ENCODE data around the gene ZNF622. TPM values are rescaled to one million over a fixed set of nuclear protein-coding genes. Genes with fewer than 3 reads are reported as not detected.

Gene ZNF622
- total RNA-seq (10 to 100 TPM; 17.4 to 23.9 (median 19.0) TPM), polyA plus RNA-seq (10 to 100 TPM; 11.2 to 19.2 (median 17.6) TPM)
- long read RNA-seq, donor 1, transcript ZNF622-201 (6 exons, 1,699 nt), result major isoform, 9 of 9 reads
- long read RNA-seq, donor 1, partial matches to known transcripts, result 0 of 9 reads
- long read RNA-seq, donor 1, other reads (novel, unspliced or antisense), result 0 of 9 reads
- long read RNA-seq, donor 2, transcript ZNF622-201 (6 exons, 1,699 nt), result major isoform, 9 of 9 reads
- long read RNA-seq, donor 2, partial matches to known transcripts, result 0 of 9 reads
- long read RNA-seq, donor 2, other reads (novel, unspliced or antisense), result 0 of 9 reads

DNA sequence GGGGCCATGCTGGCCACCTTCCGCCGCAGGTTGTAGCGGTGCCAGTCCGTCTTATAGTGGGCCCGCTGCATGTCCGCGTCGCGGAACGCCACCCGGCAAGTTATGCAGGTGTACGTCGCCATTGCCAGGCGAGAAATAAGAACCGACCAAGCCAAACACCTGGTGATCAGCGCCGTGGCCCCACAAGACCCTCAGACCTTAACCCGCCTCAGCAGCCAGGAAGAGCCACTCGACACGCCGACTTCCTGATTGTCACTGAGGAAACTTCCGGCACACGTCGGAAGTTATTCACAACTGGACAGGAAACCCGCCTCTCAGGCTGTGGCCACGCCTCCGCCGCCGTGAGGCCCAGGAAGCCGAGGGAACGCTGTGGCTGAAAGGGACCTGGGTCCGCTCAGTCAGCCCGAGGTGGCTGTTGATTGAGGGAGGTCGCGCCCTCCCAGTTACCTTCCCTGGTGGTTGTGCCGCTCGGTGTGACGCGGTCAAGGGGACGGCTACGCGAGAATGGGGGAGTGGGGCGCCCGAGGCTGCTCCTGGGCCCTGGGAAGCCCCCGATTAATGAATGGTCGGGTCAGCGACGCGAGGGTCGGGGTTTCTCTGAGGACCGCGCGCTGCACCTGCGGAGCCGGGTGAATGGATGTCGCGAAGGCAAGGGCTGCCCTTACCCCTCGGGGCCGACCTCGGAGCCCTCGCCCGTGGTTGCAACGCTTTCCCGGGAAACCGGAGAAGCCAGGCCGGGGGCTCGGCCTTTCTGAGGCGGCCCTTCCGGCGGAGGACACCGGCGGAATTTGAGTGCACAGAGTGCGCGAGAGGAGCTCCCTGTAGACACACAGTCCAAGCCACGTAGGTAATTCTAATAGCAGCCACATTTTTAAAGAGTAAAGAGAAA lies at the start of gene ZNF622:
Gene ZNF622, minus strand, starts transcription at position 257 of the 889 bp plus-strand sequence. Its CDS starts 135 bp downstream, at position 122.
- Histone ChIP-seq H3K4me1 (peaks cover 42 to 69% (median 61%) of the 10 kb centered on the region in 6 donors), H3K4me3 (peak within 1 kb of the TSS; percentile 81 to 96 (median 86)), H3K36me3 (peaks cover 0 to 29% (median 27%) of the 10 kb centered on the region in 6 donors), H3K27ac (peak within 1 kb of the TSS; percentile 64 to 91 (median 82)), H3K9me3 (no peaks in the 10 kb centered on the region), H3K27me3 (replicated peaks in 1 of 7) (no peaks in the 10 kb centered on the region)
- WGBS, 5 donors, result 0 to 1% (median 0%) methylated on average over 35 to 75 of the region's 75 CpGs
- intact Hi-C loops (cut with DNase I; ENCODE audit: low total_unique reads), result no loop called here
- DNase-seq, result peak; percentile 97
- TF ChIP-seq POLR2A (IDR thresholded peaks at IDR 0.05) (peak in 2 of 3 donors; percentile 32 to 35), CTCF (IDR thresholded peaks at IDR 0.05 in 8 of 11, conservative IDR thresholded peaks at IDR 0.05 in 3 of 11) (peak in 1 of 11 experiments; percentile 23), POLR2AphosphoS5 (IDR thresholded peaks at IDR 0.05) (peak; percentile 95 to 98 (median 96))

- Histone ChIP-seq H3K36me3 (no peaks in the 10 kb centered on the region), H3K4me3 (no peak overlapping the region), H3K27ac (no peak overlapping the region), H3K27me3 (replicated peaks in 1 of 7) (no peaks in the 10 kb centered on the region), H3K4me1 (peaks cover 0 to 7% (median 0%) of the 10 kb centered on the region in 6 donors), H3K9me3 (no peaks in the 10 kb centered on the region)
- TF ChIP-seq POLR2A (IDR thresholded peaks at IDR 0.05) (no peak), POLR2AphosphoS5 (IDR thresholded peaks at IDR 0.05) (no peak), CTCF (IDR thresholded peaks at IDR 0.05 in 8 of 11, conservative IDR thresholded peaks at IDR 0.05 in 3 of 11) (no peak)
- no peak for DNase-seq
- WGBS, 5 donors, result 88 to 92% (median 89%) methylated on average over 3 of the region's 3 CpGs
- intact Hi-C loops (cut with DNase I; ENCODE audit: low total_unique reads), result no loop called here
These were observed 44.5 kb upstream of the ZNF622 start for GRCh38 chr5:16510098-16510497.

DNA sequence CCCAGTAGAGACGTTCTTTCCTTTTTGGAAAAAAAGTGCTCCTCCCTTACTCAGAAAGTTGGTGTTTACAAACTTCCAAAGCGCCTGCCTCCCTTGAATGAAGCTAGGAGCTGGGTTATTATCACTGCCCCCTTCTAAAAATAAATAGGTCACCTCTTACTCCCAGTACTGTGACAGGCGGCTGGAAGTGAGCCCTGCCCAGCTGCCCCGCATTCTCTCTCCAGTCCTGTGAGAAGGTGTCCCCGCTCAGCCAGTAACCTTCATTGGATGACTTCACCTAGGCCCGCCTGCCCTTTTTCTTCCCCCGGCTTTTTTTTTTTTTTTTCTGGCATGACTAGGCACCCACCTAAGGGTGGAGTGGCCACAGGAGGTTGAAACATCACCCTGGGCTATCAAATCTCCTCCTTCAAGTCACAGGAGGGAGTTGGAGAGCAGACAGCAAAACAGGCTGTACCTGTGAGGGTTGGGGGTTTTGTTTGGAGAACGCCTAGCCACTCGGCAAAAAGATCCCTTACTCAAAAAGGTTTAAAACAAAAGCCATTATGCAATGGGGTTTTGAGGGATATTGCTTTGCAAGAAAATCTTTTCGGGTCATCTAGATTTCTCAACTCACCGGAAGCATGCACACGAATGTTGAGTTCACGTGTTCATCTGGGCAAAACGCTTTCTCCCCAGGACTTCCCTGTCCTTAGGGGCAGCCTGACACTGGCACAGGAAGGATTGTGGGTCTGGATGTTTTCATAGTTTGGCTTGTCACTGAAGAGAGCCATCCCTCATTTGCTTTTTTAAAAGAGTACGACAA lies 43.3 kb upstream of the ZNF622 start:
- 60 to 84% (median 72%) methylated on average over 15 of the region's 15 CpGs for WGBS, 5 donors
- no peak for TF ChIP-seq CTCF (IDR thresholded peaks at IDR 0.05 in 8 of 11, conservative IDR thresholded peaks at IDR 0.05 in 3 of 11)
- no peak for TF ChIP-seq POLR2A (IDR thresholded peaks at IDR 0.05)
- no peak for TF ChIP-seq POLR2AphosphoS5 (IDR thresholded peaks at IDR 0.05)
- H3K4me3 ChIP-seq, result no peak overlapping the region
- intact Hi-C loops (cut with DNase I; ENCODE audit: low total_unique reads), result no loop called here
- no peak for DNase-seq
- H3K27ac ChIP-seq, result peak overlapping the region in 3 of 8 donors; percentile 22 to 75 (median 74)
- H3K9me3 ChIP-seq, result no peaks in the 10 kb centered on the region
- no peaks in the 10 kb centered on the region for H3K36me3 ChIP-seq
- H3K4me1 ChIP-seq, result peaks cover 0 to 7% (median 0%) of the 10 kb centered on the region in 6 donors
- H3K27me3 ChIP-seq (replicated peaks in 1 of 7), result no peaks in the 10 kb centered on the region

All from spleen (tissue), 13 donors.